ENCODE measurements around the gene CLSTN3.
"Not testable (repeated sequence)": the region's sequence is repeated elsewhere in the genome, so short reads cannot be mapped to it uniquely, and the experiment has no call there.

CLSTN3 gene

GRCh38 chr12:7106082-7106481 is 24.1 kb upstream of the CLSTN3 start:
- no peak for DNase-seq

- not testable (repeated sequence) for DNase-seq
These were observed 23.0 kb upstream of the CLSTN3 start for GRCh38 chr12:7107181-7107580.

- peak; percentile 66 for DNase-seq
These were observed 22.6 kb upstream of the CLSTN3 start for GRCh38 chr12:7107636-7108002.

- DNase-seq: peak; percentile 96
These were observed 22.0 kb upstream of the CLSTN3 start for GRCh38 chr12:7108003-7108795.

- DNase-seq: peak; percentile 94
These were observed 21.2 kb upstream of the CLSTN3 start, which contains the start of gene C1RL for GRCh38 chr12:7108796-7109571. TSS of gene C1RL (minus strand) at chr12:7109214. CDS start at chr12:7109180, 34 bp downstream.

GRCh38 chr12:7109572-7109920 is 20.6 kb upstream of the CLSTN3 start:
- DNase-seq: no peak

- no peak for DNase-seq
These were observed 19.5 kb upstream of the CLSTN3 start for GRCh38 chr12:7110661-7111060.

- DNase-seq: no peak
These were observed 18.1 kb upstream of the CLSTN3 start for GRCh38 chr12:7112041-7112440.

GRCh38 chr12:7113389-7113871 is 16.7 kb upstream of the CLSTN3 start:
- DNase-seq: peak; percentile 38

- no peak for DNase-seq
These were observed 16.2 kb upstream of the CLSTN3 start for GRCh38 chr12:7114008-7114407.

GRCh38 chr12:7114851-7115250 is 15.3 kb upstream of the CLSTN3 start:
- no peak for DNase-seq

GRCh38 chr12:7116196-7116595 is 14.0 kb upstream of the CLSTN3 start:
- DNase-seq: no peak

- no peak for DNase-seq
These were observed 13.3 kb upstream of the CLSTN3 start for GRCh38 chr12:7116916-7117315.

- no peak for DNase-seq
These were observed 12.5 kb upstream of the CLSTN3 start for GRCh38 chr12:7117670-7118069.

- DNase-seq: no peak
These were observed 11.3 kb upstream of the CLSTN3 start for GRCh38 chr12:7118881-7119280.

- DNase-seq: no peak
These were observed 10.0 kb upstream of the CLSTN3 start for GRCh38 chr12:7120166-7120565.

GRCh38 chr12:7121324-7121723 is 8.8 kb upstream of the CLSTN3 start:
- no peak for DNase-seq

GRCh38 chr12:7122811-7123769 is 7.1 kb upstream of the CLSTN3 start:
- DNase-seq: no peak

GRCh38 chr12:7123806-7124522 is 6.2 kb upstream of the CLSTN3 start:
- DNase-seq: no peak

- DNase-seq: no peak
These were observed 4.4 kb upstream of the CLSTN3 start for GRCh38 chr12:7125632-7126227.

GRCh38 chr12:7127916-7128626 is 2.1 kb upstream of the CLSTN3 start:
- DNase-seq: no peak
